ENCODE results near the gene JSRP1. TPM values are rescaled to one million over a fixed set of nuclear protein-coding genes. Genes with fewer than 3 reads are reported as not detected.

JSRP1 gene
- total and polyA plus RNA-seq, 10 of the 15 experiments (the other 5 are each of a cell fraction or from before 2014, with no cell fraction given), result 0.41 to 0.91 (median 0.49) TPM; not detected in 7

GRCh38 chr19:2269244-2270156 is 13.3 kb upstream of the JSRP1 start (continued):
- TF ChIP-seq, protein P1, sequence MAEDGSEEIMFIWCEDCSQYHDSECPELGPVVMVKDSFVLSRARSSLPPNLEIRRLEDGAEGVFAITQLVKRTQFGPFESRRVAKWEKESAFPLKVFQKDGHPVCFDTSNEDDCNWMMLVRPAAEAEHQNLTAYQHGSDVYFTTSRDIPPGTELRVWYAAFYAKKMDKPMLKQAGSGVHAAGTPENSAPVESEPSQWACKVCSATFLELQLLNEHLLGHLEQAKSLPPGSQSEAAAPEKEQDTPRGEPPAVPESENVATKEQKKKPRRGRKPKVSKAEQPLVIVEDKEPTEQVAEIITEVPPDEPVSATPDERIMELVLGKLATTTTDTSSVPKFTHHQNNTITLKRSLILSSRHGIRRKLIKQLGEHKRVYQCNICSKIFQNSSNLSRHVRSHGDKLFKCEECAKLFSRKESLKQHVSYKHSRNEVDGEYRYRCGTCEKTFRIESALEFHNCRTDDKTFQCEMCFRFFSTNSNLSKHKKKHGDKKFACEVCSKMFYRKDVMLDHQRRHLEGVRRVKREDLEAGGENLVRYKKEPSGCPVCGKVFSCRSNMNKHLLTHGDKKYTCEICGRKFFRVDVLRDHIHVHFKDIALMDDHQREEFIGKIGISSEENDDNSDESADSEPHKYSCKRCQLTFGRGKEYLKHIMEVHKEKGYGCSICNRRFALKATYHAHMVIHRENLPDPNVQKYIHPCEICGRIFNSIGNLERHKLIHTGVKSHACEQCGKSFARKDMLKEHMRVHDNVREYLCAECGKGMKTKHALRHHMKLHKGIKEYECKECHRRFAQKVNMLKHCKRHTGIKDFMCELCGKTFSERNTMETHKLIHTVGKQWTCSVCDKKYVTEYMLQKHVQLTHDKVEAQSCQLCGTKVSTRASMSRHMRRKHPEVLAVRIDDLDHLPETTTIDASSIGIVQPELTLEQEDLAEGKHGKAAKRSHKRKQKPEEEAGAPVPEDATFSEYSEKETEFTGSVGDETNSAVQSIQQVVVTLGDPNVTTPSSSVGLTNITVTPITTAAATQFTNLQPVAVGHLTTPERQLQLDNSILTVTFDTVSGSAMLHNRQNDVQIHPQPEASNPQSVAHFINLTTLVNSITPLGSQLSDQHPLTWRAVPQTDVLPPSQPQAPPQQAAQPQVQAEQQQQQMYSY (CRISPR knock-in tag; IDR thresholded peaks at IDR 0.05), result no peak
- TF ChIP-seq BMI1 (IDR thresholded peaks at IDR 0.05; ENCODE audit: borderline replicate concordance), result no peak
- TF ChIP-seq RFX5 (IDR thresholded peaks at IDR 0.05; ENCODE audit: low read depth, low read length), result peak; percentile 69; the same call in 1 of the 2 replicates
- 0 out of 2 replicates have a peak, but pooled peaks have one; percentile 64 for TF ChIP-seq ASH2L (IDR thresholded peaks at IDR 0.05; ENCODE audit: borderline replicate concordance, low read depth)
- no peak for TF ChIP-seq SUZ12 (IDR thresholded peaks at IDR 0.05; ENCODE audit: unreplicated experiment)
- no peak for TF ChIP-seq NFXL1 (IDR thresholded peaks at IDR 0.05; ENCODE audit: borderline replicate concordance)
- TF ChIP-seq RUNX3 (IDR thresholded peaks at IDR 0.05; ENCODE audit: low read length), result peak; percentile 49; the same call in 1 of the 2 replicates
- no peak for TF ChIP-seq ZNF622 (IDR thresholded peaks at IDR 0.05)
- no peak for TF ChIP-seq EP300 (IDR thresholded peaks at IDR 0.05; ENCODE audit: borderline replicate concordance in 1 of 2, control insufficient read depth in 1 of 2, low read depth in 2 of 2, low read length in 2 of 2)
- TF ChIP-seq NBN (IDR thresholded peaks at IDR 0.05), result 0 out of 2 replicates have a peak, but pooled peaks have one; percentile 77
- TF ChIP-seq HCFC1 (IDR thresholded peaks at IDR 0.05; ENCODE audit: low read length), result peak; percentile 44; the same call in 1 of the 2 replicates
- peak; percentile 72; the same call in 1 of the 2 replicates for TF ChIP-seq ESRRA (IDR thresholded peaks at IDR 0.05; ENCODE audit: low read length)
- TF ChIP-seq STAT3 (IDR thresholded peaks at IDR 0.05; ENCODE audit: low read depth, low read length), result no peak
- 0 out of 2 replicates have a peak, but pooled peaks have one; percentile 18 for TF ChIP-seq SREBF1 (IDR thresholded peaks at IDR 0.05; ENCODE audit: low read length)
- TF ChIP-seq SREBF2 (IDR thresholded peaks at IDR 0.05; ENCODE audit: low read length), result no peak
- no peak for TF ChIP-seq SMC3 (IDR thresholded peaks at IDR 0.05; ENCODE audit: borderline replicate concordance, low read length)
- no peak for TF ChIP-seq TARDBP (IDR thresholded peaks at IDR 0.05; ENCODE audit: borderline replicate concordance)
- TF ChIP-seq, protein P2, sequence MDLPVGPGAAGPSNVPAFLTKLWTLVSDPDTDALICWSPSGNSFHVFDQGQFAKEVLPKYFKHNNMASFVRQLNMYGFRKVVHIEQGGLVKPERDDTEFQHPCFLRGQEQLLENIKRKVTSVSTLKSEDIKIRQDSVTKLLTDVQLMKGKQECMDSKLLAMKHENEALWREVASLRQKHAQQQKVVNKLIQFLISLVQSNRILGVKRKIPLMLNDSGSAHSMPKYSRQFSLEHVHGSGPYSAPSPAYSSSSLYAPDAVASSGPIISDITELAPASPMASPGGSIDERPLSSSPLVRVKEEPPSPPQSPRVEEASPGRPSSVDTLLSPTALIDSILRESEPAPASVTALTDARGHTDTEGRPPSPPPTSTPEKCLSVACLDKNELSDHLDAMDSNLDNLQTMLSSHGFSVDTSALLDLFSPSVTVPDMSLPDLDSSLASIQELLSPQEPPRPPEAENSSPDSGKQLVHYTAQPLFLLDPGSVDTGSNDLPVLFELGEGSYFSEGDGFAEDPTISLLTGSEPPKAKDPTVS (IDR thresholded peaks at IDR 0.05; ENCODE audit: low read depth, low read length), result peak; percentile 68; the same call in 1 of the 2 replicates
- TF ChIP-seq, protein P3, sequence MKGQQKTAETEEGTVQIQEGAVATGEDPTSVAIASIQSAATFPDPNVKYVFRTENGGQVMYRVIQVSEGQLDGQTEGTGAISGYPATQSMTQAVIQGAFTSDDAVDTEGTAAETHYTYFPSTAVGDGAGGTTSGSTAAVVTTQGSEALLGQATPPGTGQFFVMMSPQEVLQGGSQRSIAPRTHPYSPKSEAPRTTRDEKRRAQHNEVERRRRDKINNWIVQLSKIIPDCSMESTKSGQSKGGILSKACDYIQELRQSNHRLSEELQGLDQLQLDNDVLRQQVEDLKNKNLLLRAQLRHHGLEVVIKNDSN (IDR thresholded peaks at IDR 0.05; ENCODE audit: borderline replicate concordance, extremely low read length, insufficient read depth, low read depth, low read length), result no peak
- peak; percentile 72 for TF ChIP-seq DPF2 (IDR thresholded peaks at IDR 0.05)

Data from GM12878 (cell line).